Brain microvascular endothelial cell (primary cell): Measurements from ENCODE around the gene ITIH3.

ENCODE experiments used
- DNase-seq: peaks from one replicate; pipeline ENCODE4 v3.0.0-alpha.2; 2020
- H3K27ac ChIP-seq: fragments of 250-450 bp; sonication (Bioruptor Pico); 2 replicates; pipeline ENCODE4 v1.5.1; 2020; ENCODE audit warnings: mild to moderate bottlenecking, moderate library complexity
- H3K27me3 ChIP-seq: fragments of 250-450 bp; sonication (Bioruptor Pico); replicated peaks from 2 replicates; pipeline ENCODE4 v1.5.1; 2020; ENCODE audit warnings: mild to moderate bottlenecking
- H3K36me3 ChIP-seq: fragments of 250-450 bp; sonication (Bioruptor Pico); replicated peaks from 2 replicates; pipeline ENCODE4 v1.5.1; 2020; ENCODE audit warnings: mild to moderate bottlenecking
- H3K4me3 ChIP-seq: 2 replicates; pipeline ENCODE4 v1.5.1; 2011; ENCODE audit warnings: low read depth, mild to moderate bottlenecking, control low read depth, low read length, moderate library complexity
- CTCF ChIP-seq: IDR thresholded peaks from 2 replicates; pipeline ENCODE4 v1.5.1; 2011; ENCODE audit warnings: low read depth, mild to moderate bottlenecking, moderate library complexity, low read length, control low read depth, inconsistent platforms; ENCODE audit errors: missing control alignments
- in situ Hi-C: cut with HindIII; loops from 2 replicates; pipeline ENCODE4 v1.10.0; 2017; ENCODE audit warnings: low sequenced_read_pairs, low pct_ligation_motif_present

Gene ITIH3

DNA sequence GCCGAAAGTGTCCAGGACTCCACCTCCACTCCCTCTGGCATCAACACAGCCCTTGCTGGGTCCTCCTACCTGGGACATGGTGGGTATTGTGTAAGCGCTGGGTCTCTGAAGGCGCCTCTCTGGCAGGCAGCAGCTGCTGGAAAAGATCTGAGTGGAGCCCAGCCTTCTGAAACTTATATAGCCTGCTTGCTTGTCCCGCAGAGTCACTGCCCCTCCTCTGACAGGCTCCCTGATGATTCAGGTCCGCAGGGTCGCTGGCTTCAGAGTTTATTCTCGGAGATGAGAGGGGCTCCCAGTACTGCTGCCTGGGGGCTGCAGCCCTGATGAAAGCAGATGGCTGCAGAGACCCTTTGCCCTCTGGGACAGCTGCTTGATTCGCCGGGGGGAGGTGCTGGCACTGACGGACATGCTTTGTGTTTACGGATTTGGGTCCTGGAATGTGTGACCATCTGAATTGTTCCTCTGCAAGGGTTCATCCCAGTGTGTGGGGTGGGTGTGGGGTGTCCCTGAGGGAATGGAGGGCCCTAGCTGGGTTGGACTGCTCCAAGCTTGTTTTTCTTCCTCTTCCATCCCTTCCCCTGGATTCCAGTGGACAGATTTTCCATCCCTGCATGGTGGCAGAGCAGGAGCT is 40.4 kb downstream of the ITIH3 start, which contains the start of gene MUSTN1:
Gene MUSTN1, minus strand, starts transcription at position 149 of the 631 bp plus-strand sequence. Its CDS starts 71 bp downstream, at position 78.
- H3K27me3 ChIP-seq: no peaks in the 10 kb centered on the region
- H3K27ac ChIP-seq: no peak within 1 kb of the TSS
- in situ Hi-C loops: no loop called here
- no peak within 1 kb of the TSS for H3K4me3 ChIP-seq
- no peak for TF ChIP-seq CTCF
- DNase-seq: no peak
- H3K36me3 ChIP-seq: no peaks in the 10 kb centered on the region

- Histone ChIP-seq H3K27ac (no peak overlapping the region), H3K36me3 (no peaks in the 10 kb centered on the region), H3K27me3 (no peaks in the 10 kb centered on the region), H3K4me3 (no peak overlapping the region)
- no peak for DNase-seq
- in situ Hi-C loops: no loop called here
- TF ChIP-seq CTCF: no peak
Measured at GRCh38 chr3:52835766-52836470, 41.3 kb downstream of the ITIH3 start.

GRCh38 chr3:52836471-52836845 is 41.9 kb downstream of the ITIH3 start:
- Histone ChIP-seq H3K27ac (no peak overlapping the region), H3K4me3 (no peak overlapping the region), H3K27me3 (no peaks in the 10 kb centered on the region), H3K36me3 (no peaks in the 10 kb centered on the region)
- DNase-seq: no peak
- no peak for TF ChIP-seq CTCF
- in situ Hi-C loops: no loop called here

DNA sequence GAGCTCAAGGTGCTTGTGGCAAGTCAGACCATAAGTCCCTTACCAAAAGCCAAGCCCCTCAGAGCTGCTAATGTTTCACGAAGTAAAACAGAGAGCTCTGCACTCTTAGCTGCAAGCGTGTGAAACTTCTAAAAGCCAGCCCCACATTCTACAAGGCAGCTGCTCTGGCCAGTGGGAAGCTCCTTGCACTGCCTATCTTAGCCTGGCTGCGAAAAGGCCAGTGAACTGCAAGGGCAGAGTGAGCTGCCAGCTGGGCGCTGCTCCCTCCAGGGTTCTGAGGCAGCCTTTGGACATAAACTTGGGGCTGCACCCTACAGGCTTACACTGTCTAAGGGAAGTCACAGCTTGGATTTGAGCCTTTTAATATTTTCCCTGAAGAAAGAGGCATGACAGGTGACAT is 42.4 kb downstream of the ITIH3 start:
- TF ChIP-seq CTCF: no peak
- H3K36me3 ChIP-seq: no peaks in the 10 kb centered on the region
- in situ Hi-C loops: no loop called here
- no peak for DNase-seq
- no peak overlapping the region for H3K4me3 ChIP-seq
- H3K27me3 ChIP-seq: no peaks in the 10 kb centered on the region
- H3K27ac ChIP-seq: no peak overlapping the region

- Histone ChIP-seq H3K27ac (no peak overlapping the region), H3K36me3 (no peaks in the 10 kb centered on the region)
- in situ Hi-C loops: no loop called here
Measured at GRCh38 chr3:52838561-52839267, 44.1 kb downstream of the ITIH3 start.

More at GRCh38 chr3:52838561-52839267, 44.1 kb downstream of the ITIH3 start:
- no peak for DNase-seq
- no peak for TF ChIP-seq CTCF
- Histone ChIP-seq H3K27me3 (no peaks in the 10 kb centered on the region), H3K4me3 (no peak overlapping the region)
